HEK293 (cell line): ENCODE data around the gene PCYOX1L.

Experiments used
- CTCF ChIA-PET: fragments of 350-600 bp; formaldehyde crosslinking; extraction: SDS; loops from one replicate; lab custom pipeline; 2021; ENCODE audit warnings: antibody characterized with exemption; lab: Yijun Ruan, JAX
- POLR2A ChIA-PET: fragments of 300-600 bp; formaldehyde crosslinking; extraction: SDS; loops from one replicate; lab custom pipeline; 2020; ENCODE audit warnings: antibody characterized with exemption, inconsistent platforms; lab: Yijun Ruan, JAX
- H3K27ac ChIP-seq: fragments of 200-500 bp; sonication (Bioruptor generic); 2 replicates; pipeline ENCODE4 v1.5.1; 2014; ENCODE audit warnings: low read depth, low read length, control low read depth, inconsistent platforms; ENCODE audit errors: extremely low read depth
- H3K36me3 ChIP-seq, 2 experiments: fragments of 200-500 bp in 1 of 2; sonication (Bioruptor generic) in 1 of 2; 1 replicate in 1 of 2; 2 replicates in 1 of 2; pipeline ENCODE4 v1.5.1; 2014 to 2017; ENCODE audit warnings: inconsistent platforms in 2 of 2, low read length in 2 of 2; ENCODE audit not compliant: control insufficient read depth in 2 of 2, insufficient read depth in 1 of 2
- H3K4me1 ChIP-seq: fragments of 200-500 bp; sonication (Bioruptor generic); 2 replicates; pipeline ENCODE4 v1.5.1; 2014; ENCODE audit warnings: mild to moderate bottlenecking, low read length, inconsistent platforms; ENCODE audit not compliant: control insufficient read depth, insufficient read depth
- H3K4me3 ChIP-seq: 2 replicates; pipeline ENCODE4 v1.5.1; 2011; ENCODE audit warnings: low read depth, mild to moderate bottlenecking, control low read depth, low read length, moderate library complexity
- H3K9me3 ChIP-seq: fragments of 200-500 bp; sonication (Bioruptor generic); 2 replicates; pipeline ENCODE4 v1.5.1; 2014; ENCODE audit warnings: low read depth, low read length, inconsistent platforms; ENCODE audit not compliant: control insufficient read depth, insufficient read depth
- ATF2 ChIP-seq: fragments of 450-650 bp; formaldehyde crosslinking; IDR thresholded peaks from 2 replicates; pipeline ENCODE4 v1.5.1; 2016; ENCODE audit warnings: missing biosample characterization, missing genetic modification characterization, low read depth
- KLF1 ChIP-seq: fragments of 450-650 bp; formaldehyde crosslinking; IDR thresholded peaks from 2 replicates; pipeline ENCODE4 v1.5.1; 2016; ENCODE audit warnings: missing biosample characterization, missing genetic modification characterization
- KLF9 ChIP-seq: fragments of 450-650 bp; formaldehyde crosslinking; IDR thresholded peaks from 2 replicates; pipeline ENCODE4 v1.5.1; 2016; ENCODE audit warnings: missing biosample characterization, missing genetic modification characterization, low read depth
- REPIN1 ChIP-seq: fragments of 450-650 bp; formaldehyde crosslinking; IDR thresholded peaks from 2 replicates; pipeline ENCODE4 v1.5.1; 2017; ENCODE audit warnings: missing biosample characterization, missing genetic modification characterization, low read depth
- TRIM28 ChIP-seq: IDR thresholded peaks from 2 replicates; pipeline ENCODE4 v1.6.1; 2011; ENCODE audit warnings: low read length, control low read depth, borderline replicate concordance
- ZBTB1 ChIP-seq: fragments of 450-650 bp; formaldehyde crosslinking; IDR thresholded peaks from 2 replicates; pipeline ENCODE4 v1.5.1; 2016; ENCODE audit warnings: missing biosample characterization, missing genetic modification characterization
- ZFP37 ChIP-seq: fragments of 450-650 bp; formaldehyde crosslinking; IDR thresholded peaks from 2 replicates; pipeline ENCODE4 v1.5.1; 2016; ENCODE audit warnings: missing biosample characterization, missing genetic modification characterization
- ZNF112 ChIP-seq: fragments of 450-650 bp; formaldehyde crosslinking; IDR thresholded peaks from 2 replicates; pipeline ENCODE4 v1.5.0; 2017; ENCODE audit warnings: missing biosample characterization, missing genetic modification characterization
- ZNF132 ChIP-seq: fragments of 450-650 bp; formaldehyde crosslinking; IDR thresholded peaks from 2 replicates; pipeline ENCODE4 v1.5.1; 2017; ENCODE audit warnings: missing biosample characterization, missing genetic modification characterization, borderline replicate concordance
- ZNF133 ChIP-seq: fragments of 450-650 bp; formaldehyde crosslinking; IDR thresholded peaks from 2 replicates; pipeline ENCODE4 v1.5.1; 2016; ENCODE audit warnings: missing biosample characterization, missing genetic modification characterization
- ZNF157 ChIP-seq: fragments of 450-650 bp; formaldehyde crosslinking; IDR thresholded peaks from 2 replicates; pipeline ENCODE4 v1.5.1; 2016; ENCODE audit warnings: missing biosample characterization, missing genetic modification characterization
- ZNF169 ChIP-seq: fragments of 450-650 bp; formaldehyde crosslinking; IDR thresholded peaks from 2 replicates; pipeline ENCODE4 v1.5.1; 2016; ENCODE audit warnings: missing biosample characterization, missing genetic modification characterization
- ZNF174 ChIP-seq: fragments of 450-650 bp; formaldehyde crosslinking; IDR thresholded peaks from 2 replicates; pipeline ENCODE4 v1.5.0; 2017; ENCODE audit warnings: missing biosample characterization, mild to moderate bottlenecking, missing genetic modification characterization
- ZNF18 ChIP-seq: fragments of 450-650 bp; formaldehyde crosslinking; IDR thresholded peaks from 2 replicates; pipeline ENCODE4 v1.5.1; 2016; ENCODE audit warnings: missing biosample characterization, missing genetic modification characterization
- ZNF239 ChIP-seq: fragments of 450-650 bp; formaldehyde crosslinking; IDR thresholded peaks from 2 replicates; pipeline ENCODE4 v1.5.1; 2016; ENCODE audit warnings: missing biosample characterization, missing genetic modification characterization
- ZNF366 ChIP-seq: fragments of 450-650 bp; formaldehyde crosslinking; conservative IDR thresholded peaks from 2 replicates; pipeline ENCODE4 v1.5.1; 2016; ENCODE audit warnings: missing biosample characterization, missing genetic modification characterization
- ZNF416 ChIP-seq: fragments of 450-650 bp; formaldehyde crosslinking; IDR thresholded peaks from 2 replicates; pipeline ENCODE4 v1.5.1; 2016; ENCODE audit warnings: missing biosample characterization, missing genetic modification characterization
- ZNF473 ChIP-seq: fragments of 450-650 bp; formaldehyde crosslinking; IDR thresholded peaks from 2 replicates; pipeline ENCODE4 v1.5.1; 2017; ENCODE audit warnings: missing biosample characterization, missing genetic modification characterization
- ZNF558 ChIP-seq: fragments of 450-650 bp; formaldehyde crosslinking; IDR thresholded peaks from 2 replicates; pipeline ENCODE4 v1.5.1; 2016; ENCODE audit warnings: missing biosample characterization, missing genetic modification characterization
- ZNF560 ChIP-seq: fragments of 450-650 bp; formaldehyde crosslinking; IDR thresholded peaks from 2 replicates; pipeline ENCODE4 v1.5.1; 2017; ENCODE audit warnings: missing biosample characterization, missing genetic modification characterization, borderline replicate concordance
- ZNF624 ChIP-seq: fragments of 450-650 bp; formaldehyde crosslinking; IDR thresholded peaks from 2 replicates; pipeline ENCODE4 v1.5.1; 2017; ENCODE audit warnings: missing biosample characterization, missing genetic modification characterization
- ZNF660 ChIP-seq: fragments of 450-650 bp; IDR thresholded peaks from 2 replicates; pipeline ENCODE4 v1.5.1; 2018; ENCODE audit warnings: missing biosample characterization, mild to moderate bottlenecking, missing genetic modification characterization
- ZNF677 ChIP-seq: fragments of 450-650 bp; IDR thresholded peaks from 2 replicates; pipeline ENCODE4 v1.5.0; 2018; ENCODE audit warnings: missing biosample characterization, mild to moderate bottlenecking, missing genetic modification characterization, moderate library complexity
- ZNF776 ChIP-seq: fragments of 450-650 bp; formaldehyde crosslinking; IDR thresholded peaks from 2 replicates; pipeline ENCODE4 v1.5.0; 2017; ENCODE audit warnings: missing biosample characterization, missing genetic modification characterization, borderline replicate concordance
- ZXDB ChIP-seq: fragments of 450-650 bp; formaldehyde crosslinking; IDR thresholded peaks from 2 replicates; pipeline ENCODE4 v1.5.1; 2016; ENCODE audit warnings: missing biosample characterization, missing genetic modification characterization
- TF ChIP-seq, protein P1 (sequence below): fragments of 450-650 bp; formaldehyde crosslinking; IDR thresholded peaks from 2 replicates; pipeline ENCODE4 v1.5.1; 2016; ENCODE audit warnings: missing biosample characterization, missing genetic modification characterization

Gene PCYOX1L

GRCh38 chr5:149325166-149325735 lies 32.6 kb upstream of the PCYOX1L start (continued):
- TF ChIP-seq, protein P1, sequence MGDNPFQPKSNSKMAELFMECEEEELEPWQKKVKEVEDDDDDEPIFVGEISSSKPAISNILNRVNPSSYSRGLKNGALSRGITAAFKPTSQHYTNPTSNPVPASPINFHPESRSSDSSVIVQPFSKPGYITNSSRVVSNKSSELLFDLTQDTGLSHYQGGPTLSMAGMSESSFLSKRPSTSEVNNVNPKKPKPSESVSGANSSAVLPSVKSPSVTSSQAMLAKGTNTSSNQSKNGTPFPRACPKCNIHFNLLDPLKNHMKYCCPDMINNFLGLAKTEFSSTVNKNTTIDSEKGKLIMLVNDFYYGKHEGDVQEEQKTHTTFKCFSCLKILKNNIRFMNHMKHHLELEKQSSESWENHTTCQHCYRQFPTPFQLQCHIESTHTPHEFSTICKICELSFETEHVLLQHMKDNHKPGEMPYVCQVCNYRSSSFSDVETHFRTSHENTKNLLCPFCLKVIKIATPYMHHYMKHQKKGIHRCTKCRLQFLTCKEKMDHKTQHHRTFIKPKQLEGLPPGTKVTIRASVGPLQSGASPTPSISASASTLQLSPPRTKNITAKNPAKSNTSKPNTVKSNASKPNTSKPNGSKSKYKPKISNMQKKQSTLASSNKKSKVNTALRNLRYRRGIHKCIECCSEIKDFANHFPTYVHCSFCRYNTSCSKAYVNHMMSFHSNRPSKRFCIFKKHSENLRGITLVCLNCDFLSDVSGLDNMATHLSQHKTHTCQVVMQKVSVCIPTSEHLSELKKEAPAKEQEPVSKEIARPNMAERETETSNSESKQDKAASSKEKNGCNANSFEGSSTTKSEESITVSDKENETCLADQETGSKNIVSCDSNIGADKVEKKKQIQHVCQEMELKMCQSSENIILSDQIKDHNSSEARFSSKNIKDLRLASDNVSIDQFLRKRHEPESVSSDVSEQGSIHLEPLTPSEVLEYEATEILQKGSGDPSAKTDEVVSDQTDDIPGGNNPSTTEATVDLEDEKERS (tag by site-specific recombination), result no peak
- TF ChIP-seq ZNF169 (tag by site-specific recombination), result no peak

DNA sequence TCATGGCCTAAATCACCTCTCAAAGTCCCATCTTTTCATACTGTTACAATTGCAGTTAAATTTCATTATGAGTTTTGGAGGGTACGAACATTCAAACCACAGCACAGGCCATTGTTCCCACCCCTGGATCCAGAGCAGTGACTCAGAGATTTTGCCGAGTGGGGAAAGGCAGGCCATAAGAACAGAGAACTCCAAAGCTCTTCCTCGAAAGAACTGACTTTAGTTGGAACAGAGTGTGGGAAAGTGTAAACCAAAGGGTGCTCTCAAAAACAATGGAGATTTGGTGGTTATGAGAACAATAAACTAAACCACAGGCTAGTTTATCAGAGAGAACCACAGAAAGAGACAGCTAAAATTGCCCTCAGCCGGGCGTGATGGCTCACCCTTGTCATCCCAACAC lies 32.0 kb upstream of the PCYOX1L start:
- TF ChIP-seq ZNF366 (tag by site-specific recombination) (no peak), ZNF112 (tag by site-specific recombination) (no peak)
- Histone ChIP-seq H3K27ac (no peak overlapping the region), H3K4me1 (0 out of 2 replicates have a peak, but pooled peaks cover 3% of the 10 kb centered on the region), H3K9me3 (no peaks in the 10 kb centered on the region), H3K36me3 (no peaks in the 10 kb centered on the region), H3K4me3 (no peak overlapping the region)
- CTCF ChIA-PET, result interaction anchor here (0.6 to 2.3 kb wide), 3 partner anchors 23 to 108 kb away, joined by 3 to 10 read pairs (median 3); no protein-coding TSS in a partner anchor
- POLR2A ChIA-PET, result no interaction called here

DNA sequence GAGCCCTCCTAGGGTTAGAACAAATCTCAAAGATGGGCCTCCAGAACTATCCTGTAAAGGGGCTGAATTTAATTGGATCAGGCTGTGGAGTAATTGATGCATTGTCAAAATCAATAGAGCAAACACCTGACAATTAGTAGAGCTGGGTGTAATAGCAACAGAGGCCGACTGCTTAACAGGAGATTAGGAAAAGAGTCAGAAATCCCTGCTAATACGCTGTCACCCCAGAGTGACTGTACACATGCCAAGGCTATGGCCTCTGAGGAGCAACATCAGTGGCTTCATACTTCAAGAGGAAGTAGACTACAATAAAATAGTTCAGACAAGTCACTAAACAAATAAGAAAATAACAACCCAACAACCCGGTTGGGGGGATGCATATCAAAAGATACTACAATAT lies 31.2 kb upstream of the PCYOX1L start:
- Histone ChIP-seq H3K36me3 (no peaks in the 10 kb centered on the region), H3K4me1 (no peaks in the 10 kb centered on the region), H3K9me3 (no peaks in the 10 kb centered on the region), H3K4me3 (no peak overlapping the region), H3K27ac (no peak overlapping the region)
- no peak for TF ChIP-seq ZNF624
- TF ChIP-seq ZNF677 (tag by site-specific recombination), result no peak
- TF ChIP-seq ZNF416 (tag by site-specific recombination), result no peak
- TF ChIP-seq ZNF157 (tag by site-specific recombination), result no peak
- TF ChIP-seq KLF1 (tag by site-specific recombination), result no peak
- TF ChIP-seq ZNF660 (tag by site-specific recombination), result no peak
- TF ChIP-seq ZNF558 (tag by site-specific recombination), result no peak
- TF ChIP-seq ZNF132 (tag by site-specific recombination), result no peak
- no peak for TF ChIP-seq ZNF133 (tag by site-specific recombination)
- CTCF ChIA-PET, result interaction anchor here (1.4 kb wide), 1 partner anchor 42 kb away, joined by 4 read pairs; no protein-coding TSS in a partner anchor
- POLR2A ChIA-PET, result no interaction called here

DNA sequence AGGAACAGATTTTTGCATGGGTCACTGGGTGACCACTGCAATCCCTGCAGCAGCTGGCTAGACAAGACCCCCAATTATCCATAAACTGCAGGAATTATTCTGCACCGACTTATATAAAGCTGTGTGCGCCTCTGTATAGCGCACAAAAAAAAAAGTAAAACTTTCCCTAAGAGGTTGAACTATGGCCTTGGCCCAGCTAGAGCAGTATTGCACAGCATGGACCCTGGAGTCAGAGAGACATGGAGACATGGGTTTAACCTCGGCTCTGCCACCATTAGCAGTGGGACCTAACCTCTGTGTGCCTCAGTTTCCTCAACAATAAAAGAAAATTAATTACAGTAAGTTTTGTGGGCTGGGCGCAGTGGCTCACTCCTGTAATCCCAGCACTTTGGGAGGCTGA lies 29.7 kb upstream of the PCYOX1L start:
- ChIA-PET CTCF (interaction anchor here (0.6 to 1.4 kb wide), 3 partner anchors 40 to 106 kb away, joined by 3 to 4 read pairs (median 4); no protein-coding TSS in a partner anchor), POLR2A (no interaction called here)
- no peaks in the 10 kb centered on the region for H3K9me3 ChIP-seq
- H3K36me3 ChIP-seq, result no peaks in the 10 kb centered on the region
- H3K4me3 ChIP-seq, result no peak overlapping the region
- no peaks in the 10 kb centered on the region for H3K4me1 ChIP-seq
- H3K27ac ChIP-seq, result no peak overlapping the region
- TF ChIP-seq TRIM28 (no peak), ZBTB1 (tag by site-specific recombination) (no peak), ZNF239 (tag by site-specific recombination) (no peak), ATF2 (tag by site-specific recombination) (no peak), ZNF18 (tag by site-specific recombination) (no peak), ZNF660 (tag by site-specific recombination) (no peak), ZNF473 (tag by site-specific recombination) (no peak), ZXDB (tag by site-specific recombination) (no peak), ZNF776 (tag by site-specific recombination) (no peak), ZNF416 (tag by site-specific recombination) (no peak), ZFP37 (tag by site-specific recombination) (no peak), ZNF560 (tag by site-specific recombination) (no peak), REPIN1 (tag by site-specific recombination) (no peak), ZNF174 (tag by site-specific recombination) (no peak), KLF9 (tag by site-specific recombination) (no peak)
